NCI-H2196 (cell line): Measurements from ENCODE around the gene RHBDF1.
"Not testable (repeated sequence)": the region's sequence is repeated elsewhere in the genome, so short reads cannot be mapped to it uniquely, and the experiment has no call there.

Experiments
- DNase-seq: peaks from one replicate; lab custom pipeline; 2025; ENCODE audit not compliant: unreplicated experiment; lab: John Stamatoyannopoulos, UW

RHBDF1 gene

GRCh38 chr16:37511-37910 lies 34.9 kb downstream of the RHBDF1 start:
- DNase-seq = no peak

DNA sequence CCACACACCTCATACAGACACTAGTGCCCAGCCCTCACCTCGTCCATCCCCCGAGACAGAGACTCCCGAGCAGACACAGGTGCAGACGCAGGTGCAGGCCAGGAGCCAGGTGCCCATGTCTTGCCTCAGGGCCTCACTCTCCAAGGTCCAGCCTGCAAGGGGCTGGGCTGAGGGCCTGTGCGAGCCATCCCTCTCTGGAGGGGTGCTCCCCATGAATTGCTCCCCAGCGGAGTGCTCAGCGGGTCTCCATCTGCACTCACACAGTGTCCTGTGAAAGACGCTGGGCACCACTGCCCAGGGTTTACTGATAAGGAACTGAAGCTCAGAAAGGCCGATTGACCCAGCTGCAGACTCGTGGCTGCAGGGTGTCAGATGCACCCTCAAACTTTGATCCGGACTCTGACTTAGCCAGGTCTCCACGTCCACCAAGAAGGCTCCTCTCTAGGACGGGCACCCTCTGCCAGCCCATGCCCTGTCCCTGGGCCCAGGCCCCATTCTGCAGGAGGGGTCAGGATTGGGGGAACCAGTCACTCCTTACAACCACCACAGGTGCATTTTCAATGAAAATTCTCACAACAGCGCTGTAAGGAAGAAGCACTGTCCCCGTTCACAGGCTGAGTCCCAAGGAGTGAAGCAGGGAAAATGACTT lies 36.0 kb downstream of the RHBDF1 start:
- no peak for DNase-seq

- DNase-seq = no peak
These were observed 36.6 kb downstream of the RHBDF1 start for GRCh38 chr16:35678-36305.

DNA sequence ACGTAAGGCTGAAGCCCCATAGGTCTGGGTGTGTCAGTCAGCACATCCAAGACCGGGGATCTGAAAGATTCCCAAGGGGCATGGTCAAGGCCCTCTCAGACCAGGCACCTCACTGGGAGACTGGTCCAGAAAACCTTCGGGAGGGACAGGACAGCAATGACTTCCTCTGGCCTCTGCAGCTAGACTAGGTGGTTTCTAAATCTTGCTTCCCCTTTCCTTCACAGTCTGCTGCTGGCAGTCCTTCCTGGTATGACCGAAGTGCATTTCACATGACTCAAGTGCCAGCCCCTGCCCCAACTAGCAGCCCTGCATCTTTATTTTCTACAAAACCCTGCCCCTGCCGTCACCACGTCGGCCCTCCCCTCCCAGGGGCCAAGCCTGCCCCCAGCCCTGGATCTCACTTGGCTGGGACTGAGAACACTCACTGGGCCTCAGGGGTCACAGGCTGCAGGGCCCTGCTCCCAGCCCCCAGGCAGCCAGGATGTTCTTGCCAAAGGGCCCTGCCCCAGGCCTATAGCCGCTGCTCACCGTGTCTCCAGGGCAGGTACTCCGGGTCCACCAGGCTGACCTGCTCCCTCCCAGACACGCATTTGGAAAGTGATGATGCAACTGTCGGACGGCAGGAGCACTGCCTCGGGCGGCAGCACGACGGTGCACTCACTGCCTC lies 37.3 kb downstream of the RHBDF1 start:
- DNase-seq = no peak

DNA sequence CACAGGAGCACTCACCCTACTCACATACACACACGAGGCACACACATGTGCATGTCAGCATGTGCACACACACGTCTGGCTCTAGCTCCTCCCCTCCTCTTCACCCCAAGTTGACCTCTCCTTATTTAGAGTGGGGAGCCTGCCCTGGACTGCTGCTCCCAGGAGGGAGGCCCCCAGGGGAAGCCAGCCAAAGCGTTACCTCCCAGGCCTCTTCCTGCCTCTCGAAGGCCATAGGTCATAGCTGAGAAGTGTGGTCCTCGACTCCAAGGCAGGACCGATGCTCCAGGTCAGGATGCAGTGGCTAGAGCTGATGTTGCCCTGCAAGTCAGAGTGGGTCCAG lies 37.8 kb downstream of the RHBDF1 start:
- DNase-seq = no peak

- no peak for DNase-seq
These were observed 38.4 kb downstream of the RHBDF1 start for GRCh38 chr16:33877-34647.

DNA sequence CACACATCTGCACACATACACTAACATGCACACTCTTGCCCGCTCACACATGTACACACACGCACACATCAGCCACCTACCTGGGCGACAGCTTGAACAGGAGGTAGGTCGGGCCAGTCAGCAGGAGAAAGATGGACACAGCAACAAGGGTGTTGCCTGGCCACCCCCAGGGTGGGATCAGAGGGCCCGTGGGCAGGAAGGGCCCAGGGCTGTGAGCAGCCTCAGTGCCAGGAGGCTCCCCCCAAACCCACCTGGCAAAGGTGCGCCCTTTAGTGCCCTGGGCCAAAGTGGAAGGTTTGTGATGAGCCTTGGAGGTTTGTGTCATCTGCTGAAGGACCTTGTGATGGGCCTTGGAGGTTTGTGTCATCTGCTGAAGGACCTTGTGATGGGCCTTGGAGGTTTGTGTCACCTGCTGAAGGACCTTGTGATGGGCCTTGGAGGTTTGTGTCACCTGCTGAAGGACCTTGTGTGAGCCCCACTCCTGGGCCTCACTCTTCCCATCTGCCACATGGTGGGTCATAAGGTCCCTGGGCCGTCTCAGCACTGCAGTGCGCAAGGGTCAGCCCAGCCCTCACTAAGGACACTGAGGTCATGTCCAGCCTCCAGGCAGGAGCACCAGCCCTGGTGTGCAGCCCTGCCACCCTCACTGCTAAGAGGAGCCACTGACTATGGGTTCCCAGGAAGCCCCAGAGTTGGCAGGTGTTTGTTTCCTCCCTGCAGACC lies 39.1 kb downstream of the RHBDF1 start:
- not testable (repeated sequence) for DNase-seq

- not testable (repeated sequence) for DNase-seq
These were observed 41.8 kb downstream of the RHBDF1 start for GRCh38 chr16:30627-31026.

DNA sequence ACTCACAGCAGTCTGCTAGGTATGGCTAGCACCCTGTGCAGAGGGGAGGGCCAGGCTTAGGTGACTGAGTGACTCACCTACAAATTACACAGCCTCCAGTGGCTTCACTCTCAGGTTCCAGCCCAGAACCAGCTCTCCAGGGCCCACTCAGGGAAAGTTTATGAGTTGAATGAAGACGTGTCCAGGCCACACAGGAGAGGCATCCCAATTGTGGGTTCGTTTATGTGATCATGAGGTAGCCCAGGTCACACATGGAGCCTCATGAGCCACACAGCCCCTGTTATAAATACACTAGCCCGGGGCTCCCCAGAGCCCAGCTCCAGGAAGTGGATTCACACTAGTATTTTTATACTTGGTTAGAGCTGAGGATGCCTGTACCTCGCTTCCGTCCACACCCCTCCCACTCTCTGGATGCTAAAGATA lies 46.5 kb downstream of the RHBDF1 start:
- DNase-seq = not testable (repeated sequence)

- not testable (repeated sequence) for DNase-seq
These were observed 48.3 kb downstream of the RHBDF1 start for GRCh38 chr16:24151-24550.

GRCh38 chr16:20886-21285 lies 51.5 kb downstream of the RHBDF1 start:
- DNase-seq = not testable (repeated sequence)

- DNase-seq = not testable (repeated sequence)
These were observed 55.2 kb downstream of the RHBDF1 start for GRCh38 chr16:17062-17765.

- DNase-seq = peak; percentile 59
These were observed 61.7 kb downstream of the RHBDF1 start for GRCh38 chr16:10772-11171.

- DNase-seq = no peak
These were observed 62.3 kb downstream of the RHBDF1 start for GRCh38 chr16:9903-10665.
